Endodermal cell (in vitro differentiated cells): ENCODE results near the gene HOXD3. TPM values are rescaled to one million over a fixed set of nuclear protein-coding genes. Genes with fewer than 3 reads are reported as not detected.

Experiments
- DNase-seq: peaks from one replicate; pipeline ENCODE4 v3.0.0-alpha.2; 2017
- H3K27ac ChIP-seq: 2 replicates; pipeline ENCODE4 v1.5.1; 2013; ENCODE audit warnings: mild to moderate bottlenecking, low read depth, low read length, moderate library complexity
- H3K27me3 ChIP-seq: 2 replicates; pipeline ENCODE4 v1.6.1; 2013; ENCODE audit warnings: mild to moderate bottlenecking, low read length, moderate library complexity; ENCODE audit not compliant: insufficient read depth, control insufficient read depth, poor library complexity, severe bottlenecking
- H3K36me3 ChIP-seq: 2 replicates; pipeline ENCODE4 v1.7.0; 2013; ENCODE audit warnings: mild to moderate bottlenecking, low read length, moderate library complexity; ENCODE audit not compliant: control insufficient read depth, insufficient read depth
- H3K4me1 ChIP-seq: one replicate; pipeline ENCODE4 v1.7.0; 2013; ENCODE audit warnings: low read length; ENCODE audit not compliant: control insufficient read depth, insufficient read depth
- H3K4me3 ChIP-seq: 2 replicates; pipeline ENCODE4 v1.5.1; 2013; ENCODE audit warnings: mild to moderate bottlenecking, low read length, moderate library complexity
- H3K9ac ChIP-seq: 2 replicates; pipeline ENCODE4 v1.6.1; 2013; ENCODE audit warnings: mild to moderate bottlenecking, low read length, moderate library complexity; ENCODE audit not compliant: poor library complexity, severe bottlenecking; ENCODE audit errors: extremely low read depth
- H3K9me3 ChIP-seq: 2 replicates; pipeline ENCODE4 v1.6.1; 2013; ENCODE audit warnings: mild to moderate bottlenecking, low read length, moderate library complexity; ENCODE audit not compliant: control insufficient read depth
- H3K27ac Mint-ChIP-seq: 2 replicates; pipeline ENCODE4 v1.8.0; 2020; ENCODE audit warnings: mixed read lengths
- H3K27me3 Mint-ChIP-seq: 2 replicates; pipeline ENCODE4 v1.8.0; 2021; ENCODE audit warnings: mild to moderate bottlenecking, mixed read lengths; ENCODE audit not compliant: insufficient read depth
- H3K36me3 Mint-ChIP-seq: 2 replicates; pipeline ENCODE4 v1.8.0; 2020; ENCODE audit warnings: low read depth, mixed read lengths
- H3K4me1 Mint-ChIP-seq: 2 replicates; pipeline ENCODE4 v1.8.0; 2020; ENCODE audit warnings: mixed read lengths
- H3K4me3 Mint-ChIP-seq: 2 replicates; pipeline ENCODE4 v1.8.0; 2020; ENCODE audit warnings: mild to moderate bottlenecking, moderate library complexity, mixed read lengths
- H3K9me3 Mint-ChIP-seq: 2 replicates; pipeline ENCODE4 v1.8.0; 2020; ENCODE audit warnings: mild to moderate bottlenecking, mixed read lengths
- WGBS, 2 experiments: methylation state at CpG; one replicate each; pipeline versions ENCODE4 v1.1.5 to v1.1.7; 2013; ENCODE audit warnings: missing lambda C conversion rate in 2 of 2, mixed read lengths in 1 of 2; ENCODE audit not compliant: insufficient coverage in 1 of 2, insufficient read length in 1 of 2; 5-methylcytosine and 5-hydroxymethylcytosine counted together
- total RNA-seq, 2 donors: library from RNA; stranded (reverse); fragmentation: NEBNext Ultra II Directional in 1 of 2; extraction: Animal tissue kit (Norgen Biotek cat#: 25700) in 1 of 2; gene quantifications; 2 replicates in 1 of 2; 3 replicates in 1 of 2; pipeline ENCODE4 v1.2.1, GENCODE V29; 2021
- TF ChIP-seq, protein P1 (sequence below): fragments of 200-600 bp; sonication (generic); conservative IDR thresholded peaks from 2 replicates; pipeline ENCODE4 v1.5.0; 2021; ENCODE audit warnings: antibody characterized with exemption, mild to moderate bottlenecking

HOXD3 gene
- total RNA-seq, 2 donors from 2014 or later: not detected

DNA sequence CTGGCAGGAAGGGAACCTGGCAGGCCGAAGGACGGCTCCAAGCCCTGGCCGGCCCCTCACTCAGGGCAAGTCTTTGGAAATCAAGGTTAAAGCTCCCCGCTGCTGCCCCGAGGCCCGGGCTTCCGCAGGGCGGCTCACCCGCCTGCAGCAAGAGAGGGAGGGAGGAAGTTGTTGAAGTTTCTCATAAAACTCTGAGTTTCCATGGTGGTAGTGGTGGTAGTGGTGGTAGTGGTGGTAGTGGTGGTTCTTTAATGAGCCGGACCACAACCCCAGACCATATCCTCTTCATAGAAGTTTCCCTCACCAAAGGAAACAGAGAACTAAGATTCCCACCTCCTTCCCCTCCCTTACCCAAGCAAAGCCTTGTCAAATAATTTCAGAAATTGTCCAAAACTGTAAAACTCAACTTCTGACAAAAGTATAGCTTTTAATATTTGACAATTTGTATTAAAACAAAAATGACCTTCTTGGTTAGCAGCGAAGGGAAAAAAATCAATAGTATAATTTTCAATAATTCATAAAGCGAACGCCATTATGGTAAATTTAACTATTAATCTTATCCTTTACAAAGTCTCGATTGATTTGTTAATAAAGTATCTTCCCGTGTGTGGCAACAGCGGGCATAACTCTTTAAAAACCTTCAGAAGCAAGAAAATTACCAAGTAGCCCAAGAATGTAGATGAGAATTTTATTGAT, 42.0 kb upstream of the HOXD3 start:
- Histone ChIP-seq H3K27me3 (peaks cover 100% of the 10 kb centered on the region), H3K27ac (no peak overlapping the region), H3K36me3 (no peaks in the 10 kb centered on the region), H3K4me1 (no peaks in the 10 kb centered on the region), H3K4me3 (no peak overlapping the region), H3K9ac (no peak overlapping the region), H3K9me3 (peaks cover 10% of the 10 kb centered on the region)
- Mint-ChIP-seq H3K4me1 (no peaks in the 10 kb centered on the region), H3K36me3 (no peaks in the 10 kb centered on the region), H3K27ac (no peak overlapping the region), H3K27me3 (peaks cover 100% of the 10 kb centered on the region), H3K9me3 (peaks cover 13% of the 10 kb centered on the region), H3K4me3 (no peak overlapping the region)
- peak; percentile 63 for DNase-seq
- TF ChIP-seq, protein P1, sequence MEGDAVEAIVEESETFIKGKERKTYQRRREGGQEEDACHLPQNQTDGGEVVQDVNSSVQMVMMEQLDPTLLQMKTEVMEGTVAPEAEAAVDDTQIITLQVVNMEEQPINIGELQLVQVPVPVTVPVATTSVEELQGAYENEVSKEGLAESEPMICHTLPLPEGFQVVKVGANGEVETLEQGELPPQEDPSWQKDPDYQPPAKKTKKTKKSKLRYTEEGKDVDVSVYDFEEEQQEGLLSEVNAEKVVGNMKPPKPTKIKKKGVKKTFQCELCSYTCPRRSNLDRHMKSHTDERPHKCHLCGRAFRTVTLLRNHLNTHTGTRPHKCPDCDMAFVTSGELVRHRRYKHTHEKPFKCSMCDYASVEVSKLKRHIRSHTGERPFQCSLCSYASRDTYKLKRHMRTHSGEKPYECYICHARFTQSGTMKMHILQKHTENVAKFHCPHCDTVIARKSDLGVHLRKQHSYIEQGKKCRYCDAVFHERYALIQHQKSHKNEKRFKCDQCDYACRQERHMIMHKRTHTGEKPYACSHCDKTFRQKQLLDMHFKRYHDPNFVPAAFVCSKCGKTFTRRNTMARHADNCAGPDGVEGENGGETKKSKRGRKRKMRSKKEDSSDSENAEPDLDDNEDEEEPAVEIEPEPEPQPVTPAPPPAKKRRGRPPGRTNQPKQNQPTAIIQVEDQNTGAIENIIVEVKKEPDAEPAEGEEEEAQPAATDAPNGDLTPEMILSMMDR: no peak
- WGBS, 2 experiments: 22 to 31% methylated on average over 4 to 16 of the region's 16 CpGs

DNA sequence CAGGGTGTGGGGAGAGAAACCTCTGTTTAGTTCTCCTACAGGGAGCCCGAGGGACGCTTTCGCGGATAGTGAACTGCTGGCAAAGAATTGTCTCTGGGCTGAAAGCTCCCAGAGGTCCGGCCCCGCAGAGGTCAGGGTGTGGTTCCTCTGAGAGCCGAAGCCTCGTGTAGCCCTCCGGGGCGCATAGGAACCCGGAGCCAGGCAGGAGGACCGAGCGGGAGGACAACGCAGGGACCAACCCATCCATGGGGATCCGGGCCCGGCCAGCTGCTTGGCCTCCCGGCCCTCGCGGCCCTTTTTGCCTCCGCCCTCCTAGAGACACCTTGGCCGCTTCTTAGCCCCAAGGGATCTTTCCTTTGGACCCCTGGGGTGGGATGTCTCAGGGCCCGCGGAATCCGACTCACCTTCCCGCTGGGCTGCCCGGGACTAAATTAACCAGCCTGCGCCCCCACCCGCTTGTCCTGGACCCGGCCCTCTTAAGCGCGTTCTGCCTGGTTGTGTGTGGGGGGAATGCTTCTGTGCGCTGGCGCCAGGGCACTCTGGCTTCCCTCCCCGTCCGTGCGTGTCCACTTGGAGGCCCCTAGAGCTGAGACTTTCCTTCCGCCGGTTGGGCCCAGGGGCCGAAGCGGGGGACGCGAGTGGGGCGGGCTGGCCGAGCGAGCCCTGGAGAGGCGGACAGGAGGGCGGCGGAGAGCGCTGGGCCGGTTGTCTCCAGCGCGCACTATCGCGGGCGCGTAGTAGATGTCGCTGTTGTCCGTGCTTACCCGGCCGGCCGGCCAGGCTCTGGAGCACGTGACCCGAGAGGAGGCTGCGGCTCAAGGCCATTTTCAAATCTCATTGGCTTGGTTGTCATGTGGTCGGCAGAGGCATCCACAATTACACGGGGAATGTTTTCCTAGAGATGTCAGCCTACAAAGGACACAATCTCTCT, 41.0 kb upstream of the HOXD3 start, which contains the start of gene HOXD10:
Gene HOXD10, plus strand, starts transcription at position 896 of the 931 bp plus-strand sequence. CDS start 56 bp downstream, outside the sequence.
- TF ChIP-seq, protein P1: peak; percentile 67
- Histone ChIP-seq H3K27ac (no peak within 1 kb of the TSS), H3K36me3 (no peaks in the 10 kb centered on the region), H3K4me3 (no peak within 1 kb of the TSS), H3K9ac (no peak within 1 kb of the TSS), H3K27me3 (peaks cover 100% of the 10 kb centered on the region), H3K4me1 (no peaks in the 10 kb centered on the region), H3K9me3 (peaks cover 10% of the 10 kb centered on the region)
- peaks cover 100% of the 10 kb centered on the region for H3K27me3 Mint-ChIP-seq
- H3K4me1 Mint-ChIP-seq: no peaks in the 10 kb centered on the region
- no peaks in the 10 kb centered on the region for H3K36me3 Mint-ChIP-seq
- peak; percentile 90 for DNase-seq
- H3K4me3 Mint-ChIP-seq: peak within 1 kb of the TSS; percentile 27
- 6 to 7% methylated on average over 32 to 66 of the region's 66 CpGs for WGBS, 2 experiments
- no peak within 1 kb of the TSS for H3K27ac Mint-ChIP-seq
- peaks cover 13% of the 10 kb centered on the region for H3K9me3 Mint-ChIP-seq

DNA sequence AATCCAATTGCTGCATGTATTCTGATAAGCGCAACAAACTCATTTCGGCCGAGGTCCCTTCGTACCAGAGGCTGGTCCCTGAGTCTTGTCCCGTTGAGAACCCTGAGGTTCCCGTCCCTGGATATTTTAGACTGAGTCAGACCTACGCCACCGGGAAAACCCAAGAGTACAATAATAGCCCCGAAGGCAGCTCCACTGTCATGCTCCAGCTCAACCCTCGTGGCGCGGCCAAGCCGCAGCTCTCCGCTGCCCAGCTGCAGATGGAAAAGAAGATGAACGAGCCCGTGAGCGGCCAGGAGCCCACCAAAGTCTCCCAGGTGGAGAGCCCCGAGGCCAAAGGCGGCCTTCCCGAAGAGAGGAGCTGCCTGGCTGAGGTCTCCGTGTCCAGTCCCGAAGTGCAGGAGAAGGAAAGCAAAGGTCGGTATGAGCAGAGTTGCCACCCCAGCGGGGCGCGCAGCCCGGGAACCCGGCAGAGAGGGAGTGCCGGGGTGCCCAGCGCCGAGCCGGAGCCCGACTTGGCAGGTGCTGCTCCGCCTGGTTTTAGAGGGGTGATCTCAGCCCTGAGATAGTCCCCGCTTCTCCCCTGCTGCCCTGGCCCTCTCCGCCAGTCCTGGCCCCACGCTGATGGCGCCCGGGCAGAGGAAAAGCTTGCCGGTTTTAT, 39.8 kb upstream of the HOXD3 start:
- peaks cover 10% of the 10 kb centered on the region for H3K9me3 ChIP-seq

More for the DNA sequence above, 39.8 kb upstream of the HOXD3 start:
- Mint-ChIP-seq H3K9me3 (peaks cover 13% of the 10 kb centered on the region), H3K27ac (no peak overlapping the region), H3K36me3 (no peaks in the 10 kb centered on the region), H3K27me3 (peaks cover 100% of the 10 kb centered on the region), H3K4me1 (no peaks in the 10 kb centered on the region), H3K4me3 (no peak overlapping the region)
- Histone ChIP-seq H3K27me3 (peaks cover 100% of the 10 kb centered on the region), H3K36me3 (no peaks in the 10 kb centered on the region), H3K9ac (no peak overlapping the region), H3K4me3 (no peak overlapping the region), H3K27ac (no peak overlapping the region), H3K4me1 (no peaks in the 10 kb centered on the region)
- DNase-seq: peak; percentile 35
- WGBS, 2 experiments: 70 to 78% methylated on average over 22 to 40 of the region's 40 CpGs
- TF ChIP-seq, protein P1: no peak
